ENCODE data around the gene ARHGAP40. TPM values are rescaled to one million over a fixed set of nuclear protein-coding genes. Genes with fewer than 3 reads are reported as not detected.
A peak's percentile ranks its signal among the peaks of the same experiment; 100 is the strongest.

ARHGAP40 gene
- total and polyA plus RNA-seq, 9 of the 15 experiments (the other 6 are each of a cell fraction or from before 2014, with no cell fraction given) = not detected

- Histone ChIP-seq H3K9ac (ENCODE audit: insufficient read depth in 1 of 2, low read depth in 2 of 2, low read length in 2 of 2) (no peak overlapping the region), H3K4me3 (no peak overlapping the region), H3K27me3 (ENCODE audit: control insufficient read depth in 2 of 2, insufficient read depth in 2 of 2, low read length in 2 of 2) (peaks cover 57 to 74% of the 10 kb centered on the region in 2 experiments), H3K27ac (ENCODE audit: extremely low read depth, low read depth, low read length) (no peak overlapping the region), H4K20me1 (replicated peaks; ENCODE audit: control insufficient read depth, insufficient read depth, low read length) (0 out of 2 replicates have a peak, but pooled peaks cover 11% of the 10 kb centered on the region), H3K9me1 (ENCODE audit: control insufficient read depth, insufficient read depth, low read length) (peaks cover 2% of the 10 kb centered on the region), H3K9me3 (replicated peaks; ENCODE audit: control insufficient read depth, insufficient read depth, low read depth, low read length) (no peaks in the 10 kb centered on the region), H3K4me1 (replicated peaks in 1 of 2; ENCODE audit: control insufficient read depth in 2 of 2, insufficient read depth in 2 of 2, low read length in 2 of 2) (peaks cover under 1 to 3% of the 10 kb centered on the region in 2 experiments; a peak in 1 of 5 replicates), H3K79me2 (ENCODE audit: control insufficient read depth, insufficient read depth, low read length) (no peaks in the 10 kb centered on the region), H3K36me3 (ENCODE audit: control insufficient read depth, insufficient read depth, low read length) (no peaks in the 10 kb centered on the region), H2AFZ (ENCODE audit: low read depth, low read length) (no peak overlapping the region), H3K4me2 (ENCODE audit: insufficient read depth, low read length) (no peak overlapping the region)
- DNase-seq (ENCODE audit: extremely low read depth in 1 of 4, low spot score in 3 of 4) (no peak), FAIRE-seq (no peak), ATAC-seq (no peak)
- TF ChIP-seq ZNF140 (CRISPR knock-in tag; IDR thresholded peaks at IDR 0.05) = no peak
- TF ChIP-seq GTF2F1 (IDR thresholded peaks at IDR 0.05; ENCODE audit: low read depth, low read length) = no peak
- TF ChIP-seq YY1 (IDR thresholded peaks at IDR 0.05; ENCODE audit: borderline replicate concordance in 1 of 3, control insufficient read depth in 1 of 3, extremely low read depth in 1 of 3, insufficient read depth in 3 of 3, insufficient read length in 1 of 3, insufficient replicate concordance in 2 of 3, low read depth in 1 of 3, low read length in 2 of 3) = peak in 1 of 3 experiments; percentile 0
- TF ChIP-seq POLR2AphosphoS5 (IDR thresholded peaks at IDR 0.05; ENCODE audit: control insufficient read depth, insufficient read depth, low read depth, low read length) = no peak
- ChIA-PET CTCF (ENCODE audit: low intra/inter-chr PET ratio) (no interaction called here), POLR2A (interaction anchor here (0.6 to 0.9 kb wide), 2 partner anchors 13 to 518 kb away, joined by 3 to 5 read pairs; no protein-coding TSS in a partner anchor)
- in situ Hi-C loops (cut with MboI) (no loop called here), intact Hi-C loops (cut with micrococcal nuclease) (no loop called here)
- BruUV-seq (replicated peaks) = no TSS peak
- WGBS (ENCODE audit: insufficient coverage, low coverage, missing lambda C conversion rate) = under 1% methylated on average over 15 of the region's 15 CpGs
These were observed 96.9 kb downstream of the ARHGAP40 start for GRCh38 chr20:38698541-38698940.

- POLR2A ChIA-PET = no interaction called here
- in situ Hi-C loops (cut with MboI) (no loop called here), intact Hi-C loops (cut with micrococcal nuclease) (no loop called here)
- Histone ChIP-seq H3K4me1 (replicated peaks in 1 of 2; ENCODE audit: control insufficient read depth in 2 of 2, insufficient read depth in 2 of 2, low read length in 2 of 2) (no peaks in the 10 kb centered on the region), H2AFZ (ENCODE audit: low read depth, low read length) (no peak overlapping the region), H3K9me3 (replicated peaks; ENCODE audit: control insufficient read depth, insufficient read depth, low read depth, low read length) (no peaks in the 10 kb centered on the region), H3K27ac (ENCODE audit: extremely low read depth, low read depth, low read length) (no peak overlapping the region), H3K9me1 (ENCODE audit: control insufficient read depth, insufficient read depth, low read length) (peaks cover 2% of the 10 kb centered on the region), H3K79me2 (ENCODE audit: control insufficient read depth, insufficient read depth, low read length) (no peaks in the 10 kb centered on the region), H3K36me3 (ENCODE audit: control insufficient read depth, insufficient read depth, low read length) (no peaks in the 10 kb centered on the region), H3K9ac (ENCODE audit: insufficient read depth in 1 of 2, low read depth in 2 of 2, low read length in 2 of 2) (no peak overlapping the region), H3K4me3 (no peak overlapping the region), H3K27me3 (ENCODE audit: control insufficient read depth in 2 of 2, insufficient read depth in 2 of 2, low read length in 2 of 2) (peaks cover 57 to 84% of the 10 kb centered on the region in 2 experiments), H3K4me2 (ENCODE audit: insufficient read depth, low read length) (no peak overlapping the region), H4K20me1 (replicated peaks; ENCODE audit: control insufficient read depth, insufficient read depth, low read length) (peaks cover 10% of the 10 kb centered on the region; the same call in 1 of the 2 replicates)
- no TSS peak for BruUV-seq (replicated peaks)
- FAIRE-seq = no peak
- CTCF ChIA-PET (ENCODE audit: low intra/inter-chr PET ratio) = no interaction called here
- WGBS (ENCODE audit: insufficient coverage, low coverage, missing lambda C conversion rate) = 0% methylated on average over 4 of the region's 4 CpGs
- DNase-seq (ENCODE audit: extremely low read depth in 1 of 4, low spot score in 3 of 4) = peak in 2 of 4 experiments; percentile 40
- no peak for ATAC-seq
- TF ChIP-seq BRF2 (IDR thresholded peaks at IDR 0.05; ENCODE audit: borderline replicate concordance, insufficient read depth, insufficient read length) (no peak), NFIX (CRISPR knock-in tag; IDR thresholded peaks at IDR 0.05; ENCODE audit: low read depth) (no peak), ZNF212 (CRISPR knock-in tag; IDR thresholded peaks at IDR 0.05) (no peak), ETV5 (CRISPR knock-in tag; IDR thresholded peaks at IDR 0.05; ENCODE audit: low read depth) (no peak), FOSL1 (tag; conservative IDR thresholded peaks at IDR 0.05) (no peak), STAT5A (IDR thresholded peaks at IDR 0.05; ENCODE audit: borderline replicate concordance, low read length) (no peak), POLR2A (conservative IDR thresholded peaks at IDR 0.05) (no peak), CHAMP1 (IDR thresholded peaks at IDR 0.05) (no peak), SETDB1 (IDR thresholded peaks at IDR 0.05; ENCODE audit: low read length) (no peak)
These were observed 98.5 kb downstream of the ARHGAP40 start for GRCh38 chr20:38700141-38700540.

Data from K562 (cell line).